Body of pancreas (tissue), 4 donors: ENCODE results near the gene PERP.

ENCODE experiments used
- POLR2A ChIP-seq, 3 donors: fragments of 450-650 bp; IDR thresholded peaks; one replicate each; pipeline ENCODE4 v1.6.1; 2016; ENCODE audit warnings: antibody characterized with exemption in 3 of 3, mild to moderate bottlenecking in 2 of 3
- TF ChIP-seq, protein P1 (sequence below), 7 experiments: fragments of 450-650 bp in 4 of 7; fragments of 200-600 bp in 3 of 7; sonication (generic) in 3 of 7; IDR thresholded peaks; one replicate each; pipeline ENCODE4 v1.5.1; 2016 to 2019; ENCODE audit warnings: antibody characterized with exemption in 7 of 7

DNA sequence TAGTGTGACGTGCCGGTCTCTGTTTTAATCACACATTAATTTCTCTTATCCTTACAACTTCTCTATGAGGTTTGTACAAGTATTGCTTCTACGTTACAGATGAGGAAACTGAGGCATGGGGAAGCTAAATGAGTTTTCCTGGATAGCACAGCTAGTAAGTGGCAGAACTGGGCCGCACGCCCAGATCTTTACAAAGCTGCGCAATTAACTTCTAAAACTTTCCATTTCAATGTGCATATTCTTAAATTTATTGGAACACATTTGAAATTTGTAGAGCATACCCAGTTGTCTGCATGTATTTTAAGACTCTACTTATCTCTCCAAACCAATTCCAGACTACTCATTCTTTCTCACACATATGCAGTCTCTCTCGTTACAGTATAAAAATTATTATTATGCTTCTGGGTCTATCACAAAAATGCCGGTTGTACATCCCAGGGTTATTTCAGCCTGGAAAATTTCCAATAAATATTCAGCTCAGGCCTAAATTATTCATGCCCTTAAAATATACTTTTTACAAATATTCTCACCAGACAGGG, 10.2 kb upstream of the PERP start:
- no peak for TF ChIP-seq POLR2A (IDR thresholded peaks at IDR 0.05)
- TF ChIP-seq, protein P1, sequence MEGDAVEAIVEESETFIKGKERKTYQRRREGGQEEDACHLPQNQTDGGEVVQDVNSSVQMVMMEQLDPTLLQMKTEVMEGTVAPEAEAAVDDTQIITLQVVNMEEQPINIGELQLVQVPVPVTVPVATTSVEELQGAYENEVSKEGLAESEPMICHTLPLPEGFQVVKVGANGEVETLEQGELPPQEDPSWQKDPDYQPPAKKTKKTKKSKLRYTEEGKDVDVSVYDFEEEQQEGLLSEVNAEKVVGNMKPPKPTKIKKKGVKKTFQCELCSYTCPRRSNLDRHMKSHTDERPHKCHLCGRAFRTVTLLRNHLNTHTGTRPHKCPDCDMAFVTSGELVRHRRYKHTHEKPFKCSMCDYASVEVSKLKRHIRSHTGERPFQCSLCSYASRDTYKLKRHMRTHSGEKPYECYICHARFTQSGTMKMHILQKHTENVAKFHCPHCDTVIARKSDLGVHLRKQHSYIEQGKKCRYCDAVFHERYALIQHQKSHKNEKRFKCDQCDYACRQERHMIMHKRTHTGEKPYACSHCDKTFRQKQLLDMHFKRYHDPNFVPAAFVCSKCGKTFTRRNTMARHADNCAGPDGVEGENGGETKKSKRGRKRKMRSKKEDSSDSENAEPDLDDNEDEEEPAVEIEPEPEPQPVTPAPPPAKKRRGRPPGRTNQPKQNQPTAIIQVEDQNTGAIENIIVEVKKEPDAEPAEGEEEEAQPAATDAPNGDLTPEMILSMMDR (IDR thresholded peaks at IDR 0.05): no peak
